ENCODE results near the gene OR1D5. TPM values are rescaled to one million over a fixed set of nuclear protein-coding genes. Genes with fewer than 3 reads are reported as not detected.

Gene OR1D5
- total and polyA plus RNA-seq, 2 of the 8 experiments (the other 6 are each of a cell fraction or from before 2014, with no cell fraction given) = not detected

- TF ChIP-seq USF2 (IDR thresholded peaks at IDR 0.05; ENCODE audit: low read length) (no peak), JUND (IDR thresholded peaks at IDR 0.05; ENCODE audit: low read length) (no peak), YY1 (IDR thresholded peaks at IDR 0.05; ENCODE audit: low read depth, low read length) (no peak), SUZ12 (IDR thresholded peaks at IDR 0.05; ENCODE audit: low read length) (no peak), POLR2AphosphoS5 (IDR thresholded peaks at IDR 0.05; ENCODE audit: low read depth, low read length) (no peak), EGR1 (IDR thresholded peaks at IDR 0.05; ENCODE audit: borderline replicate concordance, low read depth, low read length) (no peak)
Observed at GRCh38 chr17:3020381-3020780, 43.0 kb downstream of the OR1D5 start (continued).
